Prostate gland (tissue), 2 donors: ENCODE measurements around the gene SLC24A3. TPM values are rescaled to one million over a fixed set of nuclear protein-coding genes. Genes with fewer than 3 reads are reported as not detected.
A peak's percentile ranks its signal among the peaks of the same experiment; 100 is the strongest.

Experiments used
- DNase-seq: peaks from one replicate; pipeline ENCODE4 v3.0.0-alpha.2; 2019; ENCODE audit warnings: low spot score
- H3K27ac ChIP-seq, 2 donors: fragments of 200-600 bp; sonication (generic); 2 replicates each; pipeline ENCODE4 v1.5.1; 2017 to 2019
- H3K27me3 ChIP-seq: fragments of 200-600 bp; sonication (generic); replicated peaks from 2 replicates; pipeline ENCODE4 v1.5.1; 2019; ENCODE audit not compliant: insufficient read depth
- H3K36me3 ChIP-seq, 2 donors: fragments of 200-600 bp; sonication (generic); 1 replicate in 1 of 2; 2 replicates in 1 of 2; pipeline versions ENCODE4 v1.5.1 to v1.8.1; 2017 to 2019
- H3K4me1 ChIP-seq: fragments of 200-600 bp; sonication (generic); replicated peaks from 2 replicates; pipeline ENCODE4 v1.5.1; 2019
- H3K4me3 ChIP-seq, 2 donors: fragments of 200-600 bp; sonication (generic); 2 replicates each; pipeline ENCODE4 v1.5.1; 2017 to 2019
- H3K9me3 ChIP-seq: fragments of 200-600 bp; sonication (generic); 2 replicates; pipeline ENCODE4 v1.5.1; 2017
- POLR2A ChIP-seq: fragments of 450-650 bp; IDR thresholded peaks from one replicate; pipeline ENCODE4 v1.6.1; 2016; ENCODE audit warnings: antibody characterized with exemption, mild to moderate bottlenecking
- POLR2AphosphoS5 ChIP-seq: sonication (generic); formaldehyde crosslinking; IDR thresholded peaks from one replicate; pipeline ENCODE4 v1.6.1; 2017; ENCODE audit warnings: antibody characterized with exemption
- WGBS: methylation state at CpG from one replicate; pipeline ENCODE4 v1.1.5; 2018; 5-methylcytosine and 5-hydroxymethylcytosine counted together
- intact Hi-C: fragments of 100-400 bp; cut with DNase I; formaldehyde crosslinking; loops from one replicate; pipeline ENCODE4 v1.14.2; 2022
- total RNA-seq, 2 donors: library from RNA; depleted of rRNA; stranded (reverse); fragments of >200 nt; gene quantifications; one replicate each; pipeline ENCODE4 v1.1.0, GENCODE V29; 2016
- TF ChIP-seq, protein P1 (sequence below), 4 experiments: fragments of 200-600 bp in 2 of 4; fragments of 450-650 bp in 2 of 4; sonication (generic) in 2 of 4; IDR thresholded peaks; 1 replicate in 3 of 4; 2 replicates in 1 of 4; pipeline ENCODE4 v1.5.1; 2016 to 2019; ENCODE audit warnings: antibody characterized with exemption in 4 of 4, mild to moderate bottlenecking in 2 of 4, moderate library complexity in 2 of 4

The SLC24A3 gene
- total RNA-seq, 2 donors from 2014 or later = 4.6 to 8.0 TPM

DNA sequence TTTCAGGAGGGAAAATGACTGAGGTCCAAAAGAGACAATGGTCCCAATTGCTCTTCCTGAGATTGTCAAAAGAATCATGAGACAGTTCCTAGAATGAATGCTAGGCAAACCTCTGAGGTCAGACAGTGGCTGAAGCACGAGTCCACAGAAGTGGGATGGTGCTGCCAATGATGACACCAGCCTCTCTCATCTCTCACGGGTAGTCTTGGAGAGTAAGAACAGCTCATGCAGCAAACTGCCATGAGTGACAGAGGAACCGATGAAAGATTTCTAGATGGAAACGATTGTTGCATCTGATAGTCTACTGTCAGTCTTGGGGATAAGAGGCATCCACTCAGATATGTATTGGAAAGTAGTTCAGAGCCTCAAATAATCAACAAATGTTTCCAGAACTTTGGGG lies 188.7 kb downstream of the SLC24A3 start:
- TF ChIP-seq, protein P1, sequence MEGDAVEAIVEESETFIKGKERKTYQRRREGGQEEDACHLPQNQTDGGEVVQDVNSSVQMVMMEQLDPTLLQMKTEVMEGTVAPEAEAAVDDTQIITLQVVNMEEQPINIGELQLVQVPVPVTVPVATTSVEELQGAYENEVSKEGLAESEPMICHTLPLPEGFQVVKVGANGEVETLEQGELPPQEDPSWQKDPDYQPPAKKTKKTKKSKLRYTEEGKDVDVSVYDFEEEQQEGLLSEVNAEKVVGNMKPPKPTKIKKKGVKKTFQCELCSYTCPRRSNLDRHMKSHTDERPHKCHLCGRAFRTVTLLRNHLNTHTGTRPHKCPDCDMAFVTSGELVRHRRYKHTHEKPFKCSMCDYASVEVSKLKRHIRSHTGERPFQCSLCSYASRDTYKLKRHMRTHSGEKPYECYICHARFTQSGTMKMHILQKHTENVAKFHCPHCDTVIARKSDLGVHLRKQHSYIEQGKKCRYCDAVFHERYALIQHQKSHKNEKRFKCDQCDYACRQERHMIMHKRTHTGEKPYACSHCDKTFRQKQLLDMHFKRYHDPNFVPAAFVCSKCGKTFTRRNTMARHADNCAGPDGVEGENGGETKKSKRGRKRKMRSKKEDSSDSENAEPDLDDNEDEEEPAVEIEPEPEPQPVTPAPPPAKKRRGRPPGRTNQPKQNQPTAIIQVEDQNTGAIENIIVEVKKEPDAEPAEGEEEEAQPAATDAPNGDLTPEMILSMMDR (IDR thresholded peaks at IDR 0.05) = no peak
- TF ChIP-seq POLR2A (no peak), POLR2AphosphoS5 (no peak)
- WGBS = 83% methylated on average over 4 of the region's 4 CpGs
- DNase-seq = no peak
- H3K4me1 ChIP-seq = no peaks in the 10 kb centered on the region
- no peaks in the 10 kb centered on the region for H3K27me3 ChIP-seq
- no peaks in the 10 kb centered on the region for H3K9me3 ChIP-seq
- H3K36me3 ChIP-seq = no peaks in the 10 kb centered on the region
- no peak overlapping the region for H3K27ac ChIP-seq
- intact Hi-C loops = no loop called here
- H3K4me3 ChIP-seq = no peak overlapping the region

GRCh38 chr20:19403549-19403948 lies 191.1 kb downstream of the SLC24A3 start:
- no peak overlapping the region for H3K4me3 ChIP-seq
- no peak overlapping the region for H3K27ac ChIP-seq
- H3K27me3 ChIP-seq = no peaks in the 10 kb centered on the region
- no peaks in the 10 kb centered on the region for H3K36me3 ChIP-seq
- intact Hi-C loops = no loop called here
- 83% methylated on average over 4 of the region's 4 CpGs for WGBS
- TF ChIP-seq POLR2AphosphoS5 = no peak
- TF ChIP-seq, protein P1 (IDR thresholded peaks at IDR 0.05) = no peak
- TF ChIP-seq POLR2A = no peak
- no peaks in the 10 kb centered on the region for H3K9me3 ChIP-seq
- H3K4me1 ChIP-seq = no peaks in the 10 kb centered on the region
- no peak for DNase-seq

- 93% methylated on average over 3 of the region's 3 CpGs for WGBS
- no peak overlapping the region for H3K27ac ChIP-seq
- intact Hi-C loops = no loop called here
- H3K9me3 ChIP-seq = no peaks in the 10 kb centered on the region
- H3K4me3 ChIP-seq = no peak overlapping the region
- H3K4me1 ChIP-seq = no peaks in the 10 kb centered on the region
- no peaks in the 10 kb centered on the region for H3K27me3 ChIP-seq
- H3K36me3 ChIP-seq = no peaks in the 10 kb centered on the region
- TF ChIP-seq, protein P1 (IDR thresholded peaks at IDR 0.05) = no peak
- TF ChIP-seq POLR2A = no peak
- DNase-seq = no peak
Observed at GRCh38 chr20:19404826-19405225, 192.4 kb downstream of the SLC24A3 start.

- intact Hi-C loops = no loop called here
- TF ChIP-seq POLR2AphosphoS5 = no peak
- TF ChIP-seq, protein P1 (IDR thresholded peaks at IDR 0.05) = no peak
- H3K27ac ChIP-seq = no peak overlapping the region
- no peak for DNase-seq
- H3K4me1 ChIP-seq = no peaks in the 10 kb centered on the region
- no peak overlapping the region for H3K4me3 ChIP-seq
- no peaks in the 10 kb centered on the region for H3K27me3 ChIP-seq
- H3K9me3 ChIP-seq = no peaks in the 10 kb centered on the region
- H3K36me3 ChIP-seq = no peaks in the 10 kb centered on the region
- 48% methylated on average over 3 of the region's 3 CpGs for WGBS
Observed at GRCh38 chr20:19405958-19406357, 193.5 kb downstream of the SLC24A3 start.

DNA sequence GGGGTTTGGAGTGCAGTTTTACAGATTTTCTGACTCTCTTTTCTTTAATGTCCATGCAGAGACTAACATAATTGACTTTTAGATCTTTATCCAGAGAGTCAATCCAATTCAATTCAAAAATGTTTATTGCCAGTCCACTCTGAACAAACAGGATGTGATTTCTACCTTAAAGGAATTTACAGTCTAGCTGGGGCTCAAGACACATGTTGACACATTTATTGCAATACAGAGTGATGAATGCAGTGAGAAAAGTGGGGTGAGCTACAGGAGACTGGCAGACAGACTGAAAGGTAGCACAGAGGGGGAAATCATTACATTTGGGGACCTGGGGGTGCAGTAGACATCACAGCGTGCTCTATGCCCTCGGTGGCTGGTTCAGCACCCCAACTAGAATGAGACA lies 193.9 kb downstream of the SLC24A3 start:
- WGBS = 30% methylated on average over 2 of the region's 2 CpGs
- H3K4me3 ChIP-seq = no peak overlapping the region
- H3K27me3 ChIP-seq = no peaks in the 10 kb centered on the region
- DNase-seq = no peak
- H3K27ac ChIP-seq = no peak overlapping the region
- H3K4me1 ChIP-seq = no peaks in the 10 kb centered on the region
- intact Hi-C loops = no loop called here
- TF ChIP-seq POLR2A = no peak
- TF ChIP-seq, protein P1 (IDR thresholded peaks at IDR 0.05) = no peak
- TF ChIP-seq POLR2AphosphoS5 = peak; percentile 32
- no peaks in the 10 kb centered on the region for H3K9me3 ChIP-seq
- no peaks in the 10 kb centered on the region for H3K36me3 ChIP-seq
